ENCODE data around the gene SEPTIN1.

DNA sequence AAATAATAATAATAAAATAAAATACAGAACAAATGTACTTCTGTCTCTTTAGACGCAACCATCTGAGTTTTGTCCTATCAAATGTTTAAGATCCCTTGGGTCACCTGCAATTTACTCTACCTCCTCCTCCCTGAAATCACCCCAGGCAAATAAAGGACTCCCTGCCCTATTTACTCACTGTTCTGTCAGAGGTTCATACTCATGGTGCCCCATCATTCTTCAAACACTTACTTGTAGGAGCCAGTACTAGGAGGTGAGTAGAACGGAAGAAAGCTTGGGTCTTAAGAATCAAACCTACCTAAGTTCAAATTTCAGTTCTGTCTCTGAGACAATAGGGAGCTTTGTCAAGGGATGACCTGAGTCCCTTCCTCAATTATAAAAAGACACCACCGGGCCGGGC, 15.8 kb downstream of the SEPTIN1 start:
- TF ChIP-seq, protein P1, sequence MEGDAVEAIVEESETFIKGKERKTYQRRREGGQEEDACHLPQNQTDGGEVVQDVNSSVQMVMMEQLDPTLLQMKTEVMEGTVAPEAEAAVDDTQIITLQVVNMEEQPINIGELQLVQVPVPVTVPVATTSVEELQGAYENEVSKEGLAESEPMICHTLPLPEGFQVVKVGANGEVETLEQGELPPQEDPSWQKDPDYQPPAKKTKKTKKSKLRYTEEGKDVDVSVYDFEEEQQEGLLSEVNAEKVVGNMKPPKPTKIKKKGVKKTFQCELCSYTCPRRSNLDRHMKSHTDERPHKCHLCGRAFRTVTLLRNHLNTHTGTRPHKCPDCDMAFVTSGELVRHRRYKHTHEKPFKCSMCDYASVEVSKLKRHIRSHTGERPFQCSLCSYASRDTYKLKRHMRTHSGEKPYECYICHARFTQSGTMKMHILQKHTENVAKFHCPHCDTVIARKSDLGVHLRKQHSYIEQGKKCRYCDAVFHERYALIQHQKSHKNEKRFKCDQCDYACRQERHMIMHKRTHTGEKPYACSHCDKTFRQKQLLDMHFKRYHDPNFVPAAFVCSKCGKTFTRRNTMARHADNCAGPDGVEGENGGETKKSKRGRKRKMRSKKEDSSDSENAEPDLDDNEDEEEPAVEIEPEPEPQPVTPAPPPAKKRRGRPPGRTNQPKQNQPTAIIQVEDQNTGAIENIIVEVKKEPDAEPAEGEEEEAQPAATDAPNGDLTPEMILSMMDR (tag by site-specific recombination; IDR thresholded peaks at IDR 0.05) = no peak
- TF ChIP-seq ZFP37 (tag by site-specific recombination; IDR thresholded peaks at IDR 0.05) = no peak
- TF ChIP-seq, protein P2, sequence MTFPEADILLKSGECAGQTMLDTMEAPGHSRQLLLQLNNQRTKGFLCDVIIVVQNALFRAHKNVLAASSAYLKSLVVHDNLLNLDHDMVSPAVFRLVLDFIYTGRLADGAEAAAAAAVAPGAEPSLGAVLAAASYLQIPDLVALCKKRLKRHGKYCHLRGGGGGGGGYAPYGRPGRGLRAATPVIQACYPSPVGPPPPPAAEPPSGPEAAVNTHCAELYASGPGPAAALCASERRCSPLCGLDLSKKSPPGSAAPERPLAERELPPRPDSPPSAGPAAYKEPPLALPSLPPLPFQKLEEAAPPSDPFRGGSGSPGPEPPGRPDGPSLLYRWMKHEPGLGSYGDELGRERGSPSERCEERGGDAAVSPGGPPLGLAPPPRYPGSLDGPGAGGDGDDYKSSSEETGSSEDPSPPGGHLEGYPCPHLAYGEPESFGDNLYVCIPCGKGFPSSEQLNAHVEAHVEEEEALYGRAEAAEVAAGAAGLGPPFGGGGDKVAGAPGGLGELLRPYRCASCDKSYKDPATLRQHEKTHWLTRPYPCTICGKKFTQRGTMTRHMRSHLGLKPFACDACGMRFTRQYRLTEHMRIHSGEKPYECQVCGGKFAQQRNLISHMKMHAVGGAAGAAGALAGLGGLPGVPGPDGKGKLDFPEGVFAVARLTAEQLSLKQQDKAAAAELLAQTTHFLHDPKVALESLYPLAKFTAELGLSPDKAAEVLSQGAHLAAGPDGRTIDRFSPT (tag by site-specific recombination; IDR thresholded peaks at IDR 0.05) = no peak
- TF ChIP-seq ZNF202 (tag by site-specific recombination; IDR thresholded peaks at IDR 0.05; ENCODE audit: borderline replicate concordance) = no peak
- TF ChIP-seq, protein P3, sequence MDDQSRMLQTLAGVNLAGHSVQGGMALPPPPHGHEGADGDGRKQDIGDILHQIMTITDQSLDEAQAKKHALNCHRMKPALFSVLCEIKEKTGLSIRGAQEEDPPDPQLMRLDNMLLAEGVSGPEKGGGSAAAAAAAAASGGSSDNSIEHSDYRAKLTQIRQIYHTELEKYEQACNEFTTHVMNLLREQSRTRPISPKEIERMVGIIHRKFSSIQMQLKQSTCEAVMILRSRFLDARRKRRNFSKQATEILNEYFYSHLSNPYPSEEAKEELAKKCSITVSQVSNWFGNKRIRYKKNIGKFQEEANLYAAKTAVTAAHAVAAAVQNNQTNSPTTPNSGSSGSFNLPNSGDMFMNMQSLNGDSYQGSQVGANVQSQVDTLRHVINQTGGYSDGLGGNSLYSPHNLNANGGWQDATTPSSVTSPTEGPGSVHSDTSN (CRISPR knock-in tag; IDR thresholded peaks at IDR 0.05) = no peak
- TF ChIP-seq, protein P4, sequence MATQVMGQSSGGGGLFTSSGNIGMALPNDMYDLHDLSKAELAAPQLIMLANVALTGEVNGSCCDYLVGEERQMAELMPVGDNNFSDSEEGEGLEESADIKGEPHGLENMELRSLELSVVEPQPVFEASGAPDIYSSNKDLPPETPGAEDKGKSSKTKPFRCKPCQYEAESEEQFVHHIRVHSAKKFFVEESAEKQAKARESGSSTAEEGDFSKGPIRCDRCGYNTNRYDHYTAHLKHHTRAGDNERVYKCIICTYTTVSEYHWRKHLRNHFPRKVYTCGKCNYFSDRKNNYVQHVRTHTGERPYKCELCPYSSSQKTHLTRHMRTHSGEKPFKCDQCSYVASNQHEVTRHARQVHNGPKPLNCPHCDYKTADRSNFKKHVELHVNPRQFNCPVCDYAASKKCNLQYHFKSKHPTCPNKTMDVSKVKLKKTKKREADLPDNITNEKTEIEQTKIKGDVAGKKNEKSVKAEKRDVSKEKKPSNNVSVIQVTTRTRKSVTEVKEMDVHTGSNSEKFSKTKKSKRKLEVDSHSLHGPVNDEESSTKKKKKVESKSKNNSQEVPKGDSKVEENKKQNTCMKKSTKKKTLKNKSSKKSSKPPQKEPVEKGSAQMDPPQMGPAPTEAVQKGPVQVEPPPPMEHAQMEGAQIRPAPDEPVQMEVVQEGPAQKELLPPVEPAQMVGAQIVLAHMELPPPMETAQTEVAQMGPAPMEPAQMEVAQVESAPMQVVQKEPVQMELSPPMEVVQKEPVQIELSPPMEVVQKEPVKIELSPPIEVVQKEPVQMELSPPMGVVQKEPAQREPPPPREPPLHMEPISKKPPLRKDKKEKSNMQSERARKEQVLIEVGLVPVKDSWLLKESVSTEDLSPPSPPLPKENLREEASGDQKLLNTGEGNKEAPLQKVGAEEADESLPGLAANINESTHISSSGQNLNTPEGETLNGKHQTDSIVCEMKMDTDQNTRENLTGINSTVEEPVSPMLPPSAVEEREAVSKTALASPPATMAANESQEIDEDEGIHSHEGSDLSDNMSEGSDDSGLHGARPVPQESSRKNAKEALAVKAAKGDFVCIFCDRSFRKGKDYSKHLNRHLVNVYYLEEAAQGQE (tag by site-specific recombination; IDR thresholded peaks at IDR 0.05) = no peak

All from HEK293 (cell line).